HG02973 (cell line): ENCODE results near the gene PCNX1.
"Not testable (repeated sequence)": the region's sequence is repeated elsewhere in the genome, so short reads cannot be mapped to it uniquely, and the experiment has no call there.

Experiments used
- ATAC-seq: cut with Tn5 transposase; IDR thresholded peaks from one replicate; pipeline ENCODE4 v1.9.1; 2021; ENCODE audit warnings: moderate library complexity; ENCODE audit not compliant: unreplicated experiment

PCNX1 gene

GRCh38 chr14:71062581-71063303, 155.5 kb downstream of the PCNX1 start:
- ATAC-seq = no peak

- no peak for ATAC-seq
These were observed 156.1 kb downstream of the PCNX1 start for GRCh38 chr14:71063351-71063750.

GRCh38 chr14:71064747-71065146, 157.5 kb downstream of the PCNX1 start:
- ATAC-seq = not testable (repeated sequence)

GRCh38 chr14:71070169-71070568, 162.9 kb downstream of the PCNX1 start:
- ATAC-seq = no peak

GRCh38 chr14:71071042-71071441, 163.8 kb downstream of the PCNX1 start:
- no peak for ATAC-seq

GRCh38 chr14:71076462-71077092, 169.3 kb downstream of the PCNX1 start:
- no peak for ATAC-seq

- ATAC-seq = no peak
These were observed 171.2 kb downstream of the PCNX1 start for GRCh38 chr14:71078500-71078899.

- no peak for ATAC-seq
These were observed 179.3 kb downstream of the PCNX1 start for GRCh38 chr14:71086567-71086966.

GRCh38 chr14:71089971-71090370, 182.7 kb downstream of the PCNX1 start:
- ATAC-seq = no peak

GRCh38 chr14:71094722-71095121, 187.5 kb downstream of the PCNX1 start:
- no peak for ATAC-seq

GRCh38 chr14:71096947-71097346, 189.7 kb downstream of the PCNX1 start:
- no peak for ATAC-seq

GRCh38 chr14:71103662-71104484, 196.6 kb downstream of the PCNX1 start:
- ATAC-seq = no peak

- ATAC-seq = no peak
These were observed 197.9 kb downstream of the PCNX1 start for GRCh38 chr14:71105177-71105576.

- ATAC-seq = no peak
These were observed 200.7 kb downstream of the PCNX1 start for GRCh38 chr14:71107921-71108320.

- ATAC-seq = no peak
These were observed 201.3 kb downstream of the PCNX1 start for GRCh38 chr14:71108398-71109119.

GRCh38 chr14:71113376-71113775, 206.1 kb downstream of the PCNX1 start:
- no peak for ATAC-seq

GRCh38 chr14:71114565-71114964, 207.3 kb downstream of the PCNX1 start:
- no peak for ATAC-seq

- no peak for ATAC-seq
These were observed 208.0 kb downstream of the PCNX1 start for GRCh38 chr14:71115306-71115705.

- ATAC-seq = no peak
These were observed 208.7 kb downstream of the PCNX1 start for GRCh38 chr14:71115821-71116567.

- no peak for ATAC-seq
These were observed 209.4 kb downstream of the PCNX1 start for GRCh38 chr14:71116568-71117122.
